Activated naive CD8-positive, alpha-beta T cell treated with anti-CD3 and anti-CD28 coated beads, Interleukin-2, amount 50 U/mL, for 16 hours (primary cell): ENCODE data around the gene ATP1A2.
"Not testable (repeated sequence)": the region's sequence is repeated elsewhere in the genome, so short reads cannot be mapped to it uniquely, and the experiment has no call there.

Experiments
- DNase-seq: peaks from one replicate; pipeline ENCODE4 v3.0.0-alpha.2; 2020; ENCODE audit warnings: low read depth, low spot score

Gene ATP1A2

DNA sequence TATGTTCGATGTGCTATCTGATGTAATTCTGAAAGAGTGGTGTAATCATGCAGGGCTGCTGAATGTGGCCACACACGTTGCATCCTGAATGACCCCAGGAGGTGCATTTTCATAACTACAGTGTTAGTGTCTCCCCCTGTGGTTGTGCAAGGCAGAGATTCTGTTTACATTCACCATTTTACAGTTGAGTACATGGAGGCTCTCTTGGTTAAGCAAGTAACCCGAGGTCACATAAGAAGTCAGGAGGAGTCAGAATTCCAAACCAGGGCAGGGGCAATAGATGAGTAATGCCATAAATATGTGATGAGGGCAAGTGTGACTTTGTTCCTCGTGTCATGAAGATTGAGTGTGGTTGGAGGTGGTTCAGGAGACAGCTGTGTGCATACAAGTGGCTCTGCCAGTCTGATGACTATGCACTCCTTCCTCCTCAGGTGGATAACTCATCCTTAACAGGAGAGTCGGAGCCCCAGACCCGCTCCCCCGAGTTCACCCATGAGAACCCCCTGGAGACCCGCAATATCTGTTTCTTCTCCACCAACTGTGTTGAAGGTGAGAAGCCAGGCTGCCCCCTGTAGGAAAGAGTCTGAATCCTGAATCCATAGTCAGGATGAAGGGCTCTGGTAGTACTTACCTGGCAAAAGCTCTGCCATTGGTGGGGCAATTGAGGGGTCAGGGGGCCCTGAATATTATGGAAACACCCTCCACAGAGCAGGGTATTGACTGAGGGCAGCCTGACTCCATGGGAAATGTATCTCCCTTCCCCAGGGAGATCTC, 9.3 kb downstream of the ATP1A2 start:
- no peak for DNase-seq

GRCh38 chr1:160125746-160126145, 10.2 kb downstream of the ATP1A2 start:
- no peak for DNase-seq

GRCh38 chr1:160126342-160126741, 10.8 kb downstream of the ATP1A2 start:
- not testable (repeated sequence) for DNase-seq

DNA sequence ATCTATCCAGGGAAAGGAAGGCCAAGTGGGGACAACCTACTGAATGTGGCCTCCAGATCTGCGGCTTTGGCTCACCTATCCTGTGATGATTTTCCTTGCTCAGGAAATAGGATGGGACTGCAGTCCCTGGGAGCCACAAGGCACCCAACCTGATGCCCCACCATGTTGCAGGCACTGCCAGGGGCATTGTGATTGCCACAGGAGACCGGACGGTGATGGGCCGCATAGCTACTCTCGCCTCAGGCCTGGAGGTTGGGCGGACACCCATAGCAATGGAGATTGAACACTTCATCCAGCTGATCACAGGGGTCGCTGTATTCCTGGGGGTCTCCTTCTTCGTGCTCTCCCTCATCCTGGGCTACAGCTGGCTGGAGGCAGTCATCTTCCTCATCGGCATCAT, 11.8 kb downstream of the ATP1A2 start:
- DNase-seq = no peak

DNA sequence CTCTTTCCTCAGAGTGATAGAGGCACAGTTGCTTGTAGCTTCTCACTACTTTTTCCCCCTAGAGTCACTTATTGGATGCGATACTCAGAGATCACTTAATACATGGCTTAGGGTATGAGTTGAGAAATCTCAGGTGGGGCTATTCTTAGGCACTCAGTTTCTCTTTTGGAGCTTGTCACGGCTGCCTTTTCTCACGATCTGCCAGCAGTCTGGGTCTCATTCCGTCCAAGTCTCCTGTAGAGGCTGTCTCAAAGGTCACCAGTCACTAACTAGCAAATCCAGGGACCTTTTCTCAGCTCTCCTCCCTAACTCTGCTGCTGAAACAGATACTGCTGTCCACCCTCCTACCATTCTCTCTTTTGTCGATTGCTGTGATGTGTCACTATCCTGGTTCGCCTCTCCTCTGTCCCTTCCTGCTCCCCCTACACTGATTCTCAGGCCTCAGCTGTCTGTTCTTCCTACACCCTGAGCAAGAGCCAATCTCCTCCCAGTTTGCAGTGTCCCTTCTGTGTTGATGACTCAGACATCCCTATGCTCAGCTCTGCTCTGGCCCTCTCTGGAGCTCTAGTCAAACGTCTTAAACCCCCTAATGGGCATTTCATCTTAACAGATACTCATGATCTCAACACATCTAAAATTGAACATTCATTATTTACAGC, 12.4 kb downstream of the ATP1A2 start:
- no peak for DNase-seq

GRCh38 chr1:160128636-160129035, 13.1 kb downstream of the ATP1A2 start:
- no peak for DNase-seq

DNA sequence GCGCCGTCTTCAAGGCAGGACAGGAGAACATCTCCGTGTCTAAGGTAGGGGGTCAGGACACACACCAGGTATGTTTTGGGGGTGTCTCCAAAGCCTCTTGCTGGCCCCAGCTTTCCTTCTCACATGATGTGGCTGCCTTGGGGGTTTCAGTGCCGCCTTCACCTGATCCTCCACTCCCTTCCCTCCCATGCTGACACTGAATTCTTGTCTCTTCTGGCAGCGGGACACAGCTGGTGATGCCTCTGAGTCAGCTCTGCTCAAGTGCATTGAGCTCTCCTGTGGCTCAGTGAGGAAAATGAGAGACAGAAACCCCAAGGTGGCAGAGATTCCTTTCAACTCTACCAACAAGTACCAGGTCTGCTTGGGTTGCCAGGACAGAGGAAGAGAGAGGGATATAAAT, 13.5 kb downstream of the ATP1A2 start:
- DNase-seq = no peak

GRCh38 chr1:160129558-160129957, 14.0 kb downstream of the ATP1A2 start:
- no peak for DNase-seq

DNA sequence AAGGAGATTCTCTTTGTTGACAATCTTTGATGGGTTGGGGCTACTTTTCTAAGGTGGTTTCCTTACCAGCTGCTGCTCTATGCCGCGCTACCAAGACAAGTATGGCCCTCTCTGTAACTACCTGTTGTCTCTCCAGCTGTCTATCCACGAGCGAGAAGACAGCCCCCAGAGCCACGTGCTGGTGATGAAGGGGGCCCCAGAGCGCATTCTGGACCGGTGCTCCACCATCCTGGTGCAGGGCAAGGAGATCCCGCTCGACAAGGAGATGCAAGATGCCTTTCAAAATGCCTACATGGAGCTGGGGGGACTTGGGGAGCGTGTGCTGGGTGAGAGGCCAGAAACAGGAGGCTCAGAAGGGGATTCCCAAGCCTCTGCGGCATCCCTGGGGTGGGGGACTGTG, 14.4 kb downstream of the ATP1A2 start:
- DNase-seq = no peak

GRCh38 chr1:160130486-160130885, 14.9 kb downstream of the ATP1A2 start:
- no peak for DNase-seq

DNA sequence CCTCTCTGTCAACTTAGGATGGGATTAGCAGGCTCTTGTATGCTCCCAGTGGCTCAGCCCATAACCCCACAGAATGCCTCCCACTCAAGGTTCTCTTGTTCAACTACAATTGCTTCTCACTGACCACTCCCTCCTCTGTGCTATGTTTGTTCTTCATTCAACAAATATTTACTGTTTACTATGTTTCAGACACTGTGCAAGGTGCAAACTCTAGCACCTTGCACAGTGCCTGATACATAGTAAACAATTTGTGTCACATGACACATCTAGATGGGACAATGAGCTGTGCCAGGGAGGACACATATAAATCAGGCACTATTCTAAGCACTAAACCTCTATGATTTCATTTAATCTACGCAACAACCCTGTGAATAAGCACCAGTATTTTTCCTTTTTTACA, 15.4 kb downstream of the ATP1A2 start:
- DNase-seq = no peak

GRCh38 chr1:160131803-160132565, 16.4 kb downstream of the ATP1A2 start:
- no peak for DNase-seq

DNA sequence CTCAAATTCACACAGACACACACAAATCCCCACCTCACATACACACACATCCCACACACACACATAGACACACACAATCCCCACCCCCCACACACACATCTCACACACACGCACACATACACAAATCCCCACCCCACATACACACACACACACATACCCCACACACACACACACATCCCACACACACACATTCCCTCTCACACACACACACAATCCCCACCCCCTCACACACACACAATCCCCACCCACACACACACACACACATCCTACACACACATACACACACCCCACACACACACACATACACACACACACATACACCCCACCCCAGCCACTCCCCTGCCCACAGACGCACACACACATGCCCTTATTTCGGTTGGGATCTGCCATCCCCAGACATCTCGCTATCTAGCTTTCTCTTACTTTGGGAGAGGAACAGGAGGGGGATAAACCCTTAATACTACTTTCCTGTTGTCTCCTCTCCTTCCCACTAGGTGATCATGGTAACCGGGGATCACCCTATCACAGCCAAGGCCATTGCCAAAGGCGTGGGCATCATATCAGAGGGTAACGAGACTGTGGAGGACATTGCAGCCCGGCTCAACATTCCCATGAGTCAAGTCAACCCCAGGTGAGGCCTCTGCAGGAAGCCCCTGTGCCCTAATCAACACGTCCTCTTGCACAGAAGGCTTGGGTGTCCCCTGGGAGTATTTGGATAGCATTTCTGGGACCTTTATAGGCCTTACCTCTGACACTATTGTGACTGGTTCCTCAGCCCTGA, 18.6 kb downstream of the ATP1A2 start:
- no peak for DNase-seq

- no peak for DNase-seq
These were observed 19.4 kb downstream of the ATP1A2 start for GRCh38 chr1:160134791-160135572.

- DNase-seq = no peak
These were observed 20.8 kb downstream of the ATP1A2 start for GRCh38 chr1:160136121-160136925.

DNA sequence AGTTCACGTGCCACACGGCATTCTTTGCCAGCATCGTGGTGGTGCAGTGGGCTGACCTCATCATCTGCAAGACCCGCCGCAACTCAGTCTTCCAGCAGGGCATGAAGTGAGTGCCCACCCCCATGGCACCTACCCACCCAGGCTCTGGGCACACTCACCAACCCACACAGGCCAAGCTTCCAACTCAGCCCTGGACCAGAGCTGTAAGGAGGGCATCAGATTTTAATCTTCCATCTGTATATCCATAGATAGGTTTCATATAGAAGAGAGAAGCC, 21.3 kb downstream of the ATP1A2 start:
- no peak for DNase-seq

GRCh38 chr1:160137216-160137862, 21.8 kb downstream of the ATP1A2 start:
- DNase-seq = no peak

GRCh38 chr1:160139840-160140239, 24.3 kb downstream of the ATP1A2 start:
- DNase-seq = no peak

DNA sequence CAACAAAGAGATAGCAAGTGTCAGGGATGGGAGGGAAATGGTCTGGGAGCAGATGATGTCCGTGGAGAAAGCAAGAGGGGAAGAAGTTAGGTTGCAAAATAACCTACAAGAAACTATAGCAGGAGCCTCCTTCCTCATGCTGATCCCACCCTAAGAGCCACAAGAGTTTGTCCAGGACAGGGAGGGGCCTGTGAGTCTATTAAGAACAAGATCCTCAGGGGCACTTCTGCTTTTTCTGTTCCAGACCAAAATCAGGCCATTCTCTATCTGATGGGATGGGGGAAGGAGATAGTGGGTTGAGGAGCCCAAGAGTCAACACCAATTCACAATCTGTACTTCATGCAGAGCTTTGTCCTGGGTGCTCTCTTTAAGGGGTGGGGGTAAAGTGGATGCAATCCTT, 28.1 kb downstream of the ATP1A2 start:
- no peak for DNase-seq

GRCh38 chr1:160144921-160145320, 29.4 kb downstream of the ATP1A2 start:
- DNase-seq = no peak
